ENCODE measurements around the gene ZC3H12C.

DNA sequence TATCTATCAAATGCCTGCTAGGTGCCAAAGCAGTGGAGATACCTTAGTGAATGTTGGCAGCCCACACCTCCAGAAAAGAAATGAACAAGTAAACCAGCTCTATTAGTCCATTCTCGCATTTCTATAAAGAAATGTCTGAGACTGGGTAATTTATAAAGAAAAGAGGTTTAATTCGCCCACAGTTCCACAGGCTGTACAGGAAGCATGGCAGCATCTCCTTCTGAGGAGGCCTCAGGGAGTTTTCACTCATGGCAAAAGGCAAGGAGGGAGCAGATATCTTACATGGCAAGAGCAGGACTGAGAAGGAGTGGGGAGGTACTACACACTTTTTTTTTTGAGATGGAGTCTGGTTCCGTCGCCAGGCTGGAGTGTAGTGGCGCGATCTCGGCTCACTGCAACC, 18.7 kb upstream of the ZC3H12C start:
- TF ChIP-seq CTCF (conservative IDR thresholded peaks at IDR 0.05; ENCODE audit: low read length) (no peak), EZH2phosphoT487 (IDR thresholded peaks at IDR 0.05; ENCODE audit: borderline replicate concordance, low read depth, low read length) (no peak)
